Measurements from ENCODE around the gene PATE4.
"Not testable (repeated sequence)": the region's sequence is repeated elsewhere in the genome, so short reads cannot be mapped to it uniquely, and the experiment has no call there.

The PATE4 gene, protein sequence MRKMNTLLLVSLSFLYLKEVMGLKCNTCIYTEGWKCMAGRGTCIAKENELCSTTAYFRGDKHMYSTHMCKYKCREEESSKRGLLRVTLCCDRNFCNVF

DNA sequence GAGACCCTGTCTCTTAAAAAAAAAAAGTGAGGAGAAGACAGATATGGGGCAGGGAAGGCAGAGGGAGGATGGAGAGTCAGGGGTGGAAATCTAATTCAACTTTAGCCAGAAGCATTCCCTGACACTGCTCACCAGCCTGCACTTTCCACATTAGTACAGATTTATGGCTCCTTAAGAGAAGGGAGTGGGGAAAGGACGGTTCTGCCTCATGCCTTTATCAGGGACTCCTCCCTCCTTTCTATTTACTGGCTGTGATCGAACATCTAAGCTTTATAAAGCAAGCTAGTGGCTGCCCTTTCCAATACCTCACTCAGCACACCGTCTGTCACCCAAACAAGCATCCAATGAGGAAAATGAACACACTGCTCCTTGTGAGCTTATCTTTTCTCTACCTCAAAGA, at the start of gene PATE4:
Gene PATE4, plus strand, starts transcription at position 301 of the 400 bp plus-strand sequence. Its CDS starts 44 bp downstream, at position 345.
- DNase-seq = no peak

DNA sequence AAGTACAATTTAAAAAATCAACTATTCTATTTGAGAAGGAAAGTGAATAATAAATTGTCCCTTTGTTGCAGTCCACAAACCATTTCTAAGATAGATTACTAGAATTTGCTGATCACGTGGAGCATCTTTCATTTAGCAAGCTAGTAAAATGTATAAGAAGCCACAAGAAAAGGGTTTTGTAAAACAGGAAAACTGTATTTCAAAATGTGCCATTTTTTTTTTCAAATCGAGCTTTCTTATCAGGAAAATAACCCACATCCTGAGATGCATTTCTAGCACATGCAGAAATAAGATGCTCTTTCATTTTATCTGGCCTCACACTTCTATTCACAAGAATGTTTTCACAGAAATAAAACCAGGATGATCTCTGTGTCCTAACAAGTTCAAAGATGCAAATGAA, 48.4 kb upstream of the PATE4 start:
- DNase-seq = no peak

DNA sequence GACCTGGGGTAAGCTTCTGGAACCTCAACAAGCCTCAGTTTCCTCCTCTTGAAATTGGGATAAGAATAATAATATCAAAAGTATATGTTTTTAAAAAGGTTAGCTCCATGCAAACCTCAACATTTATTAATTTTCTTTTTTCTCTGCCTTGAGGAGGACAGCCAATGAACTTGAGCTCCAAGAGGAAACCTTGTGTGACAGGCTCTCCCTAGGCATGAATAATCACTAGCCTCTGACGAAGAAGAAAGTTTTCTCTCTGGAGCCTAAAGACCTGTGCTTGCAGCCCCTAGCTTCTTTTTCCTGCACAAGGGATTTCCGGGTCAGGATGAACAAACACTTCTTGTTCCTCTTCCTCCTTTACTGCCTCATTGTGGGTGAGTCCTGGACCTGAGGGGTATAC, 45.3 kb upstream of the PATE4 start, which contains the start of gene PATE3:
Gene PATE3, plus strand, starts transcription at position 301 of the 400 bp plus-strand sequence. Its CDS starts 25 bp downstream, at position 326.
- DNase-seq = no peak

DNA sequence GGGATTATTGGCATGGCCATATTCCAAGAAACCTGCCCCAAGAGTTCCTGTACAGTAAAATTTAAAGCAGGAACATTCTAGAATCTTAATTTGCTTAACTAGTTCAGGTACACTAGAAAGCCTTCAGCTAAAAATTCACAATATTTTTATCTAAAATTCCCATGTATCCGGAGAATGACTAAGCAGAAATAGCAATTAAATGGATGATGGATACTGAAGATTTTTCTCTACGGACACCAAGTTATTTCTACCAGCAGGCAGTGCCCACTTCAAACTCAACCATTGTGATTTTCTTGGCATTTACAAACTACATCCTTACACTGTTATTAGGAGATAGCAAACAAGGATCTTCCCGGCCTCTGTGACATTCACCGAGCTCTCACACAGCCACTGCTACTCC, 42.3 kb upstream of the PATE4 start:
- no peak for DNase-seq

DNA sequence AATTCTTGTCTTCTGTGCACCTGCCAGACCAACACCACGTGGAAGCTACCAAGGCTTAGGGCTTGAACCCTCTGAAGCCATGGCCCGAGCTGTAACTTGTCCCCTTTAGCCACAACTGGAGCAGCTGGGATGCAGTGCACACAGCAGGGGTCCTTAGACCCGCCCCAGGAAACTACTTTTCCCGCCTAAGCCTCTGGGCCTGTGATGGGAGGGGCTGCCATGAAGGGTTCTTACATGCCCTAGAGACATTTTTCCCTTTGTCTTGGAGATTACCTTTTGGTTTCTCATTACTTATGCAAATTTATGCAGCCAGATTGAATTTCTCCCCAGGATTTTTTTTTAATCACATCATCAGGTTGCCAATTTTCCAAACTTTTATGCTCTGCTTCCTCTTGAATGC, 35.5 kb upstream of the PATE4 start:
- DNase-seq = no peak

DNA sequence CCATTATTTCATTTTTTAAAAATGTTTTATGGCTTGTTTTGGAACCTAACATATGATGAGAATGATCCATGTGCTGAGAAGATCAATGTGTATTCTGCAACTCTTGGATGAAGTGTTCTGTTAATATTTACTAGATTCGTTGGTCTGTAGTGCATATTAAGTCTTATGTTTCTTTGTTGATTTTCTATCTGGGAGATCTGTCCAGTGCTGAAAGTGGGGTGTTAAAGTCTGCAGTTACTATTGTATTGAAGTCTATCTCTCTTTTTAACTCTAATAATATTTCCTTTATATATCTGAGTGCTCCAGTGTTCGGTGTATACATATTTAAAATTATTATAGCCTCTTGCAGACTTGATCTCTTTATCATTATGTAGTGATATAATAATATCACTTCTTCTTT, 33.3 kb upstream of the PATE4 start:
- no peak for DNase-seq

DNA sequence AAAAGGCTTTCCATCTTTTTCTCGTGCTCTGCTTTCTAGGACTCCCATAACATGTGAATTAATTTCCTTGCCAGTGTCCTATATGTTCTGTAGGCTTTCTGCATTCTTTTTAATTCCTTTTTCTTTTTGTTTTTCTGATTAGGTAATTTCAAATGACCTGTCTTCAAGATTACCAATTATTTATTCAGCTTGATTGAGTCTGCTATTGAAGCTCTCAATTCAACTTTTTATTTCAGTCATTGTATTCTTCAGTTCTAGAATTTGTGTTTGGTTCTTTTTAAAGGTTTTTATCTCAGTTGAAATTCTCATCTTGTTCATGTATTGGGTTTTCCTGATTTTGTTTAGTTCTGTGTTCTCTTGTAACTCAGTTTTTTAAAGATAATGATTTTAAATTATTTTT, 30.7 kb upstream of the PATE4 start:
- no peak for DNase-seq

DNA sequence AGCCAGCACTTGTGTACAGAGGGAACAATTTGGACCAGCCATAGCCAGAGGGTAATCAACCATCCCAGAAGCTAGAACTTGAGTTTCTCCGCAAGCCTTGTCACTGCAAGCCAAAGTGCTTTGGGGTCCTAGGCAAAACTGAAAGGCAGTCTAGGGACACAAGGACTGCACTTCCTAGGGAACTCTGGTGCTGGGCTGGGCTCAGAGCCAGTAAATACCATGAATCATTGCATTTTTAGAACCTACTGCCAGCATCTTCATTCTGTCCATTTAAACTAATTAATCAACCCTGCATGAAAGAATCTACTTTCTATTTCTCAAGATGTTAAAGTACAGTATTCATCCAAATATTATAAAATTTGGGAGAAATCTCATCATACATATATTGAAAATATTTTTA, 25.2 kb upstream of the PATE4 start:
- DNase-seq = no peak

DNA sequence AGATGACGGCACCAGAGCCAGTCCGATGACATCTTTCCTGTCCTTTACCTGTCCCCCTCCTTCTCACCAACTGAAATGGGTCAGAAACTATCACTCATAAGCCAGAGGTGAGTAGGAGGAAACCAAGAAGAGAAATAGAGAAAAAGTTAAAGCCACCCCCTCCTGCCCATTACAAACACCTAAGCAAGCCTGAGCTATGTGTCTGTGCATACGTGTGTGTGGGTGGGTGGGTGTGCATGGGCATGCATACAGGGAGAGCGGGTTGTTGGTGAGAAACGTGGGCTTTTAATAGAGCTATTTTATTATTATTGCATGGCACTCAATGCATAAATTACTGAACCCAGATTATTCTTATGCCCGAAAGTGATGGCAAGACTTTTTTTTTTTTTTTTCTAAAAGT, 2.6 kb downstream of the PATE4 start:
- DNase-seq = no peak

DNA sequence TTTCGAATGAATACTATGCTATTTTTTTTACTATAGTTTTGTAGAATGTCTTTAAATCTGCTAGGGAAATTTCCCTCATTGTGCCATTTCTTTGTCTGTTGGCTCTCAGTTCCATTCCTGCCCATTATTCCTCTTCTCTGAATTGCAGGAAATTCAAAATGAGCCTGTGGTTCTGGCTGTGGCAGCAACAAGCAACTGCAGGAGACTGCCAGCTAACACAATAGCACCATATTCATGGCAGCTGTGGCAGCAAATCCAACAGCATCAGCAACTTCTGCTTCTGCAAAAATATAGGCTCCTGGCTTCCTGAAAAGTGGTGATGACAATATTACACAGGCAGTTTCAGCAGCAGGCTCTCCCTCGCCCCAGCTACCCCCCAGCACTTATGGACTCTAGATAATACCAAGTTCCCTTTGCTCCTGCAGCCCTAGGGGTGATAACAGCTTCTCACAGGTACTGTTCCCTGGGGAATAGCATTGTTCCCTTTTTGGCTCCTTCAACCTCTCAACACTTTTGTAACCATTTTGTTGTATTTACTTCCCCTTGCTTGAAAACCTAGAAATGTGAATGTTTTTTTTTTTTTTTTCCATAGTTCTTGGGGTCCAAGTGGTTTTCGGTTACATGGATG, 9.3 kb downstream of the PATE4 start:
- no peak for DNase-seq

DNA sequence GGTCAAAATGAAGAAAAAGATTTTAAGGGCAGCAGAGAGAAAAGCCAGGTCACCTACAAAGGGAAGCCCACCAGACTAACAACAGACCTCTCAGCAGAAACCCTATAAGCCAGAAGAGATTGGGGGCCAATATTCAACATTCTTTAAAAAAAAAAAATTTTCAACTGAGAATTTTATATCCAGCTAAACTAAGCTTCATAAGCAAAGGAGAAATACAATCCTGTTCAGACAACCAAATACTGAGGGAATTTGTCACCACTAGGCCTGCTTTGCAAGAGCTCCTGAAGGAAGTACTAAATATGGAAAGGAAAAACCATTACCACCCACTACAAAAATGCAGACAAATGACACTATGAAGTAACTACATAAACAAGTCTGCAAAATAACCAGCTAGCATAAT, 13.1 kb downstream of the PATE4 start:
- DNase-seq = no peak

DNA sequence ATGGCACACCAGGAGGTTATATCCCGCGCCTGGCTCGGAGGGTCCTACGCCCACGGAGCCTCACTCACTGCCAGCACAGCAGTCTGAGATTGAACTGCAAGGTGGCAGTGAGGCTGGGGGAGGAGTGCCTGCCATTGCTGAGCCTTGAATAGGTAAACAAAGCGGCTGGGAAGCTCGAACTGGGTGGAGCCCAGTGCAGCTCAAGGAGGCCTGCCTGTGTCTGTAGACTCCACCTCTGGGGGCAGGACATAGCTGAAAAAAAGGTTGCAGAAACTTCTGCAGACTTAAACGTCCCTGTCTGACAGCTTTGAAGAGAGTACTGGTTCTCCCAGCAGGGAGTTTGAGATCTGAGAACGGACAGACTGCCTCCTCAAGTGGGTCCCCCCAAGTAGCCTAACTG, 24.6 kb downstream of the PATE4 start:
- DNase-seq = not testable (repeated sequence)

DNA sequence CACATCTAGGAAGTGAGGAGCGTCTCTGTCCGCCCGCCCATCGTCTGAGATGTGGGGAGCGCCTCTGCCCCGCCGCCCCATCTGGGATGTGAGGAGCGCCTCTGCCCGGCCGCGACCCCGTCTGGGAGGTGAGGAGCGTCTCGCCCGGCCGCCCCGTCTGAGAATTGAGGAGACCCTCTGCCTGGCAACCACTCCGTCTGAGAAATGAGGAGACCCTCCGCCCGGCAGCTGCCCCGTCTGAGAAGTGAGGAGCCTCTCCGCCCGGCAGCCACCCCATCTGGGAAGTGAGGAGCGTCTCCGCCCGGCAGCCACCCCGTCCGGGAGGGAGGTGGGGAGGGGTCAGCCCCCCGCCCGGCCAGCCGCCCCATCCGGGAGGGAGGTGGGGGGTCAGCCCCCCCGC, 29.7 kb downstream of the PATE4 start:
- not testable (repeated sequence) for DNase-seq

DNA sequence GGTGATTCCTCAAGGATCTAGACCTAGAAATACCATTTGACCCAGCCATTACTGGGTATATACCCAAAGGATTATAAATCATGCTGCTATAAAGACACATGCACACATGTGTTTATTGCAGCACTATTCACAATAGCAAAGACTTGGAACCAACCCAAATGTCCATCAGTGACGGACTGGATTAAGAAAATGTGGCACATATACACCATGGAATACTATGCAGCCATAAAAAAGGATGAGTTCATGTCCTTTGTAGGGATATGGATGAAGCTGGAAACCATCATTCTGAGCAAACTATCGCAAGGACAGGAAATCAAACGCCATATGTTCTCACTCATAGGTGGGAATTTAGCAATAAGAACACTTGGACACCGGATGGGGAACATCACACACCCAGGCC, 32.2 kb downstream of the PATE4 start:
- DNase-seq = not testable (repeated sequence)

DNA sequence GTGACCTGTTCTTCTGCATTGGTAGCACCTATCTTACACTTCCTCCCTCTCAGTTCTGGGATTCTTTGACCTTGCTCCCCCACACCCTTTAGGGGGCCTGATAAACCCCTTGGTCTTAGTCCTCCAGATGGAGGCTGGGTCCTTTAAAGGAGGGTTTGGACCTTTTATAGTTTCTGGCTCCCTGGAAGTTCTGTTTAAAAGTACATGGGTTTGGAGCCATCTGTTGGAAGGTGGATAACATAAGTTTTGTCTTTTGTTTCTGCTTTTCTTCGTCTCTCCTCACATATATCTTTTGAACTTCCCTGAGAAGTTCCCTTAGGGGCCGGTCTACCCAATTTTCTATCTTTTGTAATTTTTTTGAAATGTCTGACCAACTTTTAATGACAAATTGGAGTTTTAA, 36.4 kb downstream of the PATE4 start:
- no peak for DNase-seq

DNA sequence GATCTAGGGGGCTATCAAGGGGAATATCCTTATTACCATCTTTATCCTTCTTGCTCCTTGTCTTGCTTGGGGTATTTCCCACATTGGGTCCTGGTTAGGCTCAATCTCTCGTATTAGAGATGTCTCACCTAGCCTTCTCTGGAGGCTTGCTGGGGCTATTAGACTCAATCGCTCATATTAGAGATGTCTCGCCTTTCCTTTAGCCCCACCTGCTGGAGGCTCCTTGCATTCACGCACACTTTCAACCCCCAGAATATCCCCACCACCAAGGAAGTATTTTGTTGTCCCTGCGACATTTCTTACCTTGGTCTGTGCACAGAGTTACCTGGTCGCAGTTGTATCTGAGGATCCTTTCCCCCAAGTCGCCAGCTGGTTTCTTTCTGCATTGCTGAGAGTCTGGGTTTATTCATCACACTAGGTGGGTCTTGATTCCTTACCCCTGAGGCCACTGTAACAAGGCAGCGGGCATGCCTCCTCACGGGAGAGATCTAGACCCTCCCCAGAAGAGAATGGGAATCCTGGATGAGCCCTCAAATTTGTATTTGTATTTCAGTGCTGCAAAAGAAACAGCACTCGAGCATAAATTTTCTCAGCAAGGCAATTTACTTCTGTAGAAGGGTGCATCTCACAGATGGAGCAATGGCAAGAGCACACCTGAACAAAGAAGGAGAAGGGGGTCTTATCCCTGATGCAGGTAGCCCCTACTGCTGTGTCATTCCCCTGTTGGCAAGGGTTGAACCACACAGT, 38.4 kb downstream of the PATE4 start:
- no peak for DNase-seq

DNA sequence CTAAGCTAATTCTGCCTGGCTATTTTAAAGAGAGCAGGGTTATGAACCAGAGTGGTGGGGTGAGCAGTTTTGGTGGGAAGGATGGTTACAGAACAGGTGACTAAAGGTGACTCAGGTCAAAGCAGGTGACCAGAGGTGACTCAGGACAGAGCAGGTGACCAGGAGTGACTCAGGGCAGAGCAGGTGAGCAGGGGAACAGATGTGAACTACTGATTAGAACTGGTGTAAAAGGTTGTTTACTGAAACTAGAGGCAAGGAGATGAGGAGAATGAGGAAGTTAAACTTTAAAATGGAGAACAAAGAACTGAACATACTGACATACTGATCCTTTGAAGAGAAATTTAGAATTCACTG, 39.0 kb downstream of the PATE4 start:
- no peak for DNase-seq

DNA sequence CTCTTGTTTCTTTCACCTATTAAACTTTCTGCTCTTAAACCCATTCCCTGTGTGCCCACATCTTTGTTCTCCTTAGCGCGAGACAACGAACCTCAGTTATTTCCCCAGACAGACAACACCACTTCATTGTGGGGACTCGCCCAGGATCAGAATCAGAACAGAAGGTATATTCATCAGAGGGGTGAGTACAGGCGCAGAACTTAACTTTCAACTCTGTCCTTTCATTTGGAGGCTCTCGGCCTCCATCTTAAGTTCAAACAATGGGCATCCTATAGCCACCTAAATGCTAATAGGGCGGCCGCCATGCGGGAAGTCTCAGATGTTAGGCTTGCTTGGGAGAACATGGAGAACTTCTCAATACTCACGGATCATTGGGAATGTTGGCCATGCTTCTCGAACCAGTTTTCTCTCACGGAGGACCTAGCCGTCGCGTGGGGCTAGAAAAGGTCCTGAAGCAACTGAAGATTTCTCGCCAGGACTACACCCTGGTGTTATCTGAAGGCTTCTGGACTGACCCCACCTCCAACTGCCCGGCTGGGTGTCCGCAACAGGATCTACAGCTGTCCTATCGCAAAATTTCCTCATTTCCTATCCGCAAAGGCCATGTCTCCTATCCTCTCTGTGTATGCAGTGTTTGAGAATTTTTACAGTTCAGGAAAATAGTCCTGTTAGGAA, 40.9 kb downstream of the PATE4 start:
- no peak for DNase-seq

DNA sequence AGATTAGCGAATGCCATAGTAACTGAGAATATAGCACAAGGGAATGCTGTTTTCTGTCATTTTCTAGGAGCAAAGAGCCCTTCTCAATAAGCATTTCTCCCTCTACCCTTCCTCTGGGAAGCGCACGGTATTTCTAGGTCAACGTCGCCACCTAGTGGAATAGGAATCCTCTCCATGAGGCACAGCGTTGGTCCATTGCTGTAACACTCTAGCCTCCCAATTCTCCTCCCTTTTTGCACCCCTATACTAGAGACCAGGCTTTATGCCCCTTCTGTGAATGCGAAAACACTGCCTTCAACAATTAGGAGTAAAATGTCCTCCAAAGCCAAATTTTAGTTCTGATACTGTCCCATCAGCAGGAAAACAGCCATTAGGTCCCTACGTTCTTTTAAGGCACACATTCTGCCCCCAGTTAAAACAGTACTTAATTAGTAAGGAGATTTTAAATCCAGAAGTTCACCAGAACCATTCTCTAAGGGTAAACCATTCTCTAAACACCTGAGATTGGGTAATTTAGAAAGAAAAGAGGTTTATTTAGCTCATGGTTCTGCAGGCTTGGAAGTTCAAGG, 41.5 kb downstream of the PATE4 start:
- DNase-seq = peak in 1 of 2 experiments; percentile 56

DNA sequence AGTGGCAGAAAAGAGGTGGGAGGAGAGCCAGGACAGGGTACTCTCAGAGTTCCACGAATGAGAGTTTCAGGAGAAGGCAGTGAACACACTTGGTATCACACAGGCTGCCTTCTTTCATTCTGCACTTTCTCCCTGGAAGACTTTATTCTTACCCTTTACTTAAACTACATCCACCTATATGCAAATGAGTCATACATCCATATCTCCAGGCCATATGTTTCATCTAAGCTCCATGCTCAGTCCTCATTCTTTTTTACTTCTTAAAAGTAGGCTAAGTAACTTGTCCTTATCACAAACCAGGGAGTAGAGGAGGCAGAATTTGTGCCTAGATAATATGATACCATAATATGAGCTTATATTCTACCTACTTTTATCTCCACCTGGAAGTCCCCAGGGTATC, 48.2 kb downstream of the PATE4 start:
- DNase-seq = no peak

DNA sequence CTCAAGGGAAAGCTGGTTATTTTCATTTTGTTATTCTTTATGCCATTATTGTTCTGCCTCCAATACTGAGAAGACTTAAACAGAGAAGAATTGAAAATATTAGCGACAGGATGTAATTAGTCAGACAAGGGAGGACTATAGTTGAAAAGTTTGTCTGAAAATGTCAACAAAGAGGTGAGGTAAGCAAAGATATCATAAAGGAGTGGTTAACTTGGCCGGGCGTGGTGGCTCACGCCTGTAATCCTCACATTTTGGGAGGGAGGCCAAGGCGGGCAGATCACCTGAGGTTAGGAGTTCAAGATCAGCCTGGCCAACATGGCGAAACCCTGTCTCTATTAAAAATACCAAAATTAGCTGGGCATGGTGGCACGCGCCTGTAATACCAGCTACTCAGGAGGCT, 50.3 kb downstream of the PATE4 start:
- no peak for DNase-seq

DNA sequence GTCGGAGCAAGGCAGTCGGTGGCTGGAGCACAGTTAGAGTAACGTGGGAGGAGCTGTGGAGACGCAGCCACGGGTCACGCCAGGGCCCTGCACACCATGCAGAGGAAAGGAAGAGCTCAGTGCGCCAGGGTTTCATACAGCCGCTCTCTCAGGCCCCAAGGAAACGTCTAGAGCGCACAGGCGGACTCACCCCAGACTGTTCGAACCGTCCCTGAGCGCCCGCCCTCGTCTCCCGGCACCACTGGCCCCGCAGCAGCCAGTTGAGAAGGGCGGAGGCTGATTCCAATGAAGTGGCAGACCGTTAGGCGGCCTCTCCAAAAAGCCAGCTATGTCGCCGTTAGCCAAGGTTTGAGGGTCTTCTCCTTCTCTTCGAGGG, 53.9 kb downstream of the PATE4 start:
- DNase-seq = no peak

Data from cerebellar nuclear complex (tissue), 1 donor.